HCT116 (cell line): ENCODE results near the gene FAM13A. TPM values are rescaled to one million over a fixed set of nuclear protein-coding genes. Genes with fewer than 3 reads are reported as not detected.

Source experiments
- ATAC-seq: fragments of 200-7000 bp; cut with Tn5 transposase; 2 replicates; pipeline ENCODE4 v1.9.1; 2020; ENCODE audit warnings: mild to moderate bottlenecking, moderate library complexity
- BruUV-seq: library from RNA; stranded (reverse); fragments of 400-500 nt; replicated peaks from 2 replicates; lab custom pipeline; 2021; lab: Mats Ljungman, UMichigan
- CTCF ChIA-PET: fragments of 300-600 bp; sonication (Branson Sonifier 250); formaldehyde crosslinking; loops from one replicate; lab custom pipeline; 2021; ENCODE audit warnings: antibody characterized with exemption; lab: Charles Lee
- POLR2A ChIA-PET: fragments of 300-600, 350-600 bp; sonication (Branson Sonifier 250); formaldehyde crosslinking; loops from one replicate; lab custom pipeline; 2021; ENCODE audit warnings: antibody characterized with exemption; lab: Charles Lee
- RAD21 ChIA-PET, 2 experiments: fragments of 300-600 bp; sonication (Branson Sonifier 250); formaldehyde crosslinking; loops; one replicate each; lab custom pipeline; 2023; ENCODE audit warnings: low total read pairs in 2 of 2; ENCODE audit not compliant: uncharacterized antibody in 2 of 2, unreplicated experiment in 2 of 2, low non-redundant PET in 1 of 2; lab: Charles Lee
- DNase-seq: peaks from one replicate; pipeline ENCODE4 v3.0.0-alpha.2; 2010; ENCODE audit warnings: low read depth, low spot score
- H2AFZ ChIP-seq: fragments of 200-600 bp; shearing (Covaris generic), sonication (generic); 2 replicates; pipeline ENCODE4 v1.6.1; 2017; ENCODE audit warnings: low read depth, mixed run types, mixed read lengths, antibody characterized with exemption, low read length; ENCODE audit not compliant: poor library complexity, severe bottlenecking
- H3K27ac ChIP-seq: 2 replicates; pipeline ENCODE4 v1.5.1; 2012; ENCODE audit warnings: low read depth, low read length
- H3K27me3 ChIP-seq: fragments of 200-600 bp; sonication (generic); 2 replicates; pipeline ENCODE4 v1.6.1; 2016; ENCODE audit warnings: mixed run types, low read length, mixed read lengths; ENCODE audit not compliant: insufficient read depth
- H3K36me3 ChIP-seq, 2 experiments: fragments of 200-500 bp in 1 of 2; fragments of 200-600 bp in 1 of 2; sonication (Bioruptor generic) in 1 of 2; sonication (generic) in 1 of 2; 2 replicates each; pipeline versions ENCODE4 v1.5.1 to v1.6.1; 2014 to 2016; ENCODE audit warnings: low read length in 2 of 2, inconsistent platforms in 1 of 2, mixed read lengths in 1 of 2, mixed run types in 1 of 2; ENCODE audit not compliant: insufficient read depth in 2 of 2, control insufficient read depth in 1 of 2
- H3K4me1 ChIP-seq, 2 experiments: fragments of 200-600 bp in 1 of 2; sonication (generic) in 1 of 2; 2 replicates each; pipeline versions ENCODE4 v1.5.1 to v1.6.1; 2012 to 2017; ENCODE audit warnings: low read length in 2 of 2, inconsistent platforms in 1 of 2, mild to moderate bottlenecking in 1 of 2, mixed read lengths in 1 of 2, mixed run types in 1 of 2, moderate library complexity in 1 of 2; ENCODE audit not compliant: insufficient read depth in 2 of 2, control insufficient read depth in 1 of 2
- H3K4me2 ChIP-seq: fragments of 200-600 bp; sonication (generic); 2 replicates; pipeline ENCODE4 v1.6.1; 2017; ENCODE audit warnings: mixed run types, low read length, mixed read lengths
- H3K4me3 ChIP-seq, 2 experiments: fragments of 200-600 bp in 1 of 2; sonication (generic) in 1 of 2; replicated peaks in 1 of 2; 2 replicates each; pipeline ENCODE4 v1.5.1; 2011 to 2016; ENCODE audit warnings: low read length in 2 of 2, control low read depth in 1 of 2, low read depth in 1 of 2, mild to moderate bottlenecking in 1 of 2, mixed read lengths in 1 of 2, mixed run types in 1 of 2
- H3K79me2 ChIP-seq: fragments of 200-600 bp; sonication (generic); 2 replicates; pipeline ENCODE4 v1.6.1; 2017; ENCODE audit warnings: mild to moderate bottlenecking, mixed run types, low read length, moderate library complexity, mixed read lengths; ENCODE audit not compliant: insufficient read depth
- H3K9ac ChIP-seq: fragments of 200-600 bp; sonication (generic); 2 replicates; pipeline ENCODE4 v1.6.1; 2016; ENCODE audit warnings: low read length, mixed read lengths
- H3K9me2 ChIP-seq: fragments of 200-600 bp; sonication (generic), shearing (Covaris generic); 2 replicates; pipeline ENCODE4 v1.6.1; 2017; ENCODE audit warnings: mixed run types, mild to moderate bottlenecking, moderate library complexity; ENCODE audit not compliant: insufficient read depth
- H3K9me3 ChIP-seq, 2 experiments: fragments of 200-500 bp in 1 of 2; fragments of 200-600 bp in 1 of 2; sonication (Bioruptor generic) in 1 of 2; sonication (generic) in 1 of 2; 2 replicates each; pipeline ENCODE4 v1.6.1; 2014 to 2017; ENCODE audit warnings: low read length in 2 of 2, mixed read lengths in 2 of 2, inconsistent platforms in 1 of 2, low read depth in 1 of 2, mild to moderate bottlenecking in 1 of 2, mixed run types in 1 of 2, moderate library complexity in 1 of 2; ENCODE audit not compliant: control insufficient read depth in 1 of 2, insufficient read depth in 1 of 2
- H4K20me1 ChIP-seq: fragments of 200-600 bp; sonication (generic), shearing (Covaris generic); 2 replicates; pipeline ENCODE4 v1.6.1; 2017; ENCODE audit warnings: mixed run types, mild to moderate bottlenecking, moderate library complexity; ENCODE audit not compliant: insufficient read depth
- CEBPB ChIP-seq: IDR thresholded peaks from 2 replicates; pipeline ENCODE4 v1.6.1; 2012; ENCODE audit warnings: low read depth
- ELF1 ChIP-seq: IDR thresholded peaks from 2 replicates; pipeline ENCODE4 v1.6.1; 2012; ENCODE audit warnings: low read depth, borderline replicate concordance
- FOSL1 ChIP-seq: IDR thresholded peaks from 2 replicates; pipeline ENCODE4 v1.6.1; 2012; ENCODE audit warnings: low read depth
- RAD21 ChIP-seq: IDR thresholded peaks from 2 replicates; pipeline ENCODE4 v1.6.1; 2012; ENCODE audit warnings: low read depth, mild to moderate bottlenecking
- ZBTB33 ChIP-seq: IDR thresholded peaks from 2 replicates; pipeline ENCODE4 v1.6.1; 2011; ENCODE audit warnings: mild to moderate bottlenecking, low read length, moderate library complexity; ENCODE audit not compliant: insufficient replicate concordance; ENCODE audit errors: extremely low read depth
- intact Hi-C: fragments of 100-400 bp; cut with micrococcal nuclease; formaldehyde crosslinking; loops from 2 replicates; pipeline ENCODE4 v1.10.0; 2022
- total RNA-seq: library from RNA; stranded (reverse); gene quantifications from one replicate; pipeline ENCODE4 v1.2.1, GENCODE V29; 2021; ENCODE audit not compliant: unreplicated experiment
- TF ChIP-seq, protein P1 (sequence below), 3 experiments: fragments of 200-600 bp in 1 of 3; sonication (generic) in 1 of 3; IDR thresholded peaks in 2 of 3; conservative IDR thresholded peaks in 1 of 3; 2 replicates each; pipeline ENCODE4 v1.5.1; 2012 to 2017; ENCODE audit warnings: low read depth in 2 of 3, low read length in 2 of 3, antibody characterized with exemption in 1 of 3, borderline replicate concordance in 1 of 3, control low read depth in 1 of 3, mild to moderate bottlenecking in 1 of 3, mixed read lengths in 1 of 3, mixed run types in 1 of 3, moderate library complexity in 1 of 3; ENCODE audit not compliant: insufficient read depth in 1 of 3

Gene FAM13A
- total RNA-seq, 1 experiment from 2014 or later: 17.2 TPM

DNA sequence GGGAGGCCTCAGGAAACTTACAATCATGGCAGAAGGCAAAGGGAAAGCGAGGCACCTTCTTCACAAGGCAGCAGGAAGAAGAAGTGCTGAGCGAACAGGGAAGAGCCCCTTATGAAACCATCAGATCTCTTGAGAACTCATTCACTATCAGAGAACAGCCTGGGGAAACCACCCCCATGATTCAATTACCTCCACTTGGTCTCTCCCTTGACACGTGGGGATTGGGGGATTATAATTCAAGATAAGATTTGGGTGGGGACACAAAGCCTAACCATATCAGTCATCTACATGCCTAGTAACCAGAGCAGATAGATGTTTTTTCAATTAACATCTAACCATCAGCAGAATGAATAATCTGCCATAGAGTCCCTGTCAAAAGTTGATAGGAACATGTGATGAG lies 30.4 kb downstream of the FAM13A start (continued):
- no peak for TF ChIP-seq ZBTB33
- TF ChIP-seq CEBPB: no peak

DNA sequence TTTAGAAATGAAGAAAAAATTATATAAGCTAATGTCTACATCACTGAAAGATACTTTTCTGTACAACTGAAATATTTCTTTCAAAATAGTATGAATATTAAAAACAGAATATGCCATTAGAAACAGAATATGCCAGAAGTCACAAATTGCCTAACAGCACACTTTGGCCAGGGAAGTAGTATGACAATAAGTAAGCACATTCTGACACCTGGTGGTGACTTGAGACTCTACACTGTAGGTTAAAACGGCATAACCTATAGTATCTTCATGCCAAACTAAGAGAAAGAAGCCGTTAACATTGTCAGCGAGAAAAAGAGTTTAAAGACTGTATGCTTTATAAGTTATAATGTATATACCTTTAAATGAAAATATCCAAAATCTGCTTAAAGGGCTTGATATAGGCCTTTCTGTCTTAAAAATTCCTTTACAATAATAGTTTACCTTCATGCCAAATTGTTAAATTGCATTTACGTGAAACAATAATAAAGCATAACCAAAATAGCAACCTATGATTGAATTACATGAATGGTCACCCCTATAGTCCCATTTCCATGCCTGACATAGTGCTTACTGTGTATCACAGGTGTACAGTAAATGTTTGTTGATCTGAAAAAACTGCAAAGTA lies 32.8 kb downstream of the FAM13A start:
- Histone ChIP-seq H3K9ac (no peak overlapping the region), H3K27ac (no peak overlapping the region), H2AFZ (no peak overlapping the region), H3K4me3 (no peak overlapping the region), H3K27me3 (no peaks in the 10 kb centered on the region), H3K9me2 (no peaks in the 10 kb centered on the region), H3K4me2 (no peak overlapping the region), H3K79me2 (peaks cover 9% of the 10 kb centered on the region), H3K4me1 (no peaks in the 10 kb centered on the region), H4K20me1 (no peaks in the 10 kb centered on the region), H3K36me3 (0 out of 4 replicates have a peak, but pooled peaks cover 0 to 6% of the 10 kb centered on the region in 2 experiments), H3K9me3 (no peaks in the 10 kb centered on the region)
- ChIA-PET POLR2A (no interaction called here), CTCF (interaction anchor here (0.7 to 6.2 kb wide), 12 partner anchors 204 to 509 kb away, joined by 3 to 61 read pairs (median 6); no protein-coding TSS in a partner anchor), RAD21 (interaction anchor here (0.8 to 1.0 kb wide), 3 partner anchors 204 to 485 kb away, joined by 3 read pairs; no protein-coding TSS in a partner anchor)
- ATAC-seq: peak; percentile 93
- TF ChIP-seq ELF1 (no peak), RAD21 (peak; percentile 91), FOSL1 (no peak)
- TF ChIP-seq, protein P1, sequence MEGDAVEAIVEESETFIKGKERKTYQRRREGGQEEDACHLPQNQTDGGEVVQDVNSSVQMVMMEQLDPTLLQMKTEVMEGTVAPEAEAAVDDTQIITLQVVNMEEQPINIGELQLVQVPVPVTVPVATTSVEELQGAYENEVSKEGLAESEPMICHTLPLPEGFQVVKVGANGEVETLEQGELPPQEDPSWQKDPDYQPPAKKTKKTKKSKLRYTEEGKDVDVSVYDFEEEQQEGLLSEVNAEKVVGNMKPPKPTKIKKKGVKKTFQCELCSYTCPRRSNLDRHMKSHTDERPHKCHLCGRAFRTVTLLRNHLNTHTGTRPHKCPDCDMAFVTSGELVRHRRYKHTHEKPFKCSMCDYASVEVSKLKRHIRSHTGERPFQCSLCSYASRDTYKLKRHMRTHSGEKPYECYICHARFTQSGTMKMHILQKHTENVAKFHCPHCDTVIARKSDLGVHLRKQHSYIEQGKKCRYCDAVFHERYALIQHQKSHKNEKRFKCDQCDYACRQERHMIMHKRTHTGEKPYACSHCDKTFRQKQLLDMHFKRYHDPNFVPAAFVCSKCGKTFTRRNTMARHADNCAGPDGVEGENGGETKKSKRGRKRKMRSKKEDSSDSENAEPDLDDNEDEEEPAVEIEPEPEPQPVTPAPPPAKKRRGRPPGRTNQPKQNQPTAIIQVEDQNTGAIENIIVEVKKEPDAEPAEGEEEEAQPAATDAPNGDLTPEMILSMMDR (IDR thresholded peaks at IDR 0.05 in 2 of 3, conservative IDR thresholded peaks at IDR 0.05 in 1 of 3; ENCODE audit: borderline replicate concordance in 1 of 3, insufficient read depth in 1 of 3, low read depth in 2 of 3, low read length in 2 of 3): peak; percentile 70 to 76 (median 75)
- BruUV-seq: no TSS peak
- DNase-seq: peak; percentile 65
- intact Hi-C loops: loop anchor here (1.0 kb wide), 3 partner anchors 206 to 498 kb away; no protein-coding TSS in a partner anchor
